Endothelial cell (in vitro differentiated cells): ENCODE data around the gene MAML3. TPM values are rescaled to one million over a fixed set of nuclear protein-coding genes. Genes with fewer than 3 reads are reported as not detected.

Source experiments
- DNase-seq: peaks from one replicate; pipeline ENCODE4 v3.0.0; 2021; ENCODE audit warnings: low spot score
- H3K27ac Mint-ChIP-seq: one replicate; pipeline ENCODE4 v1.8.0; 2021; ENCODE audit warnings: mixed read lengths, inconsistent platforms; ENCODE audit not compliant: unreplicated experiment
- H3K27me3 Mint-ChIP-seq: one replicate; pipeline ENCODE4 v1.8.0; 2021; ENCODE audit warnings: mild to moderate bottlenecking, moderate library complexity, mixed read lengths, inconsistent platforms; ENCODE audit not compliant: unreplicated experiment
- H3K36me3 Mint-ChIP-seq: one replicate; pipeline ENCODE4 v1.8.0; 2021; ENCODE audit warnings: mild to moderate bottlenecking, low read depth, mixed read lengths, inconsistent platforms; ENCODE audit not compliant: unreplicated experiment
- H3K4me1 Mint-ChIP-seq: one replicate; pipeline ENCODE4 v1.8.0; 2021; ENCODE audit warnings: mild to moderate bottlenecking, mixed read lengths, inconsistent platforms; ENCODE audit not compliant: unreplicated experiment
- H3K4me3 Mint-ChIP-seq: one replicate; pipeline ENCODE4 v1.8.0; 2021; ENCODE audit warnings: mild to moderate bottlenecking, mixed read lengths, inconsistent platforms; ENCODE audit not compliant: unreplicated experiment
- H3K9me3 Mint-ChIP-seq: one replicate; pipeline ENCODE4 v1.8.0; 2021; ENCODE audit warnings: mixed read lengths, inconsistent platforms; ENCODE audit not compliant: unreplicated experiment
- total RNA-seq: library from RNA; stranded (reverse); fragmentation: NEBNext Ultra II Directional; extraction: Animal tissue kit (Norgen Biotek cat#: 25700); gene quantifications from one replicate; pipeline ENCODE4 v1.2.1, GENCODE V29; 2021; ENCODE audit not compliant: unreplicated experiment
- TF ChIP-seq, protein P1 (sequence below): fragments of 200-600 bp; sonication (generic); IDR thresholded peaks from one replicate; pipeline ENCODE4 v1.5.0; 2021; ENCODE audit warnings: antibody characterized with exemption; ENCODE audit not compliant: unreplicated experiment

MAML3 gene
- total RNA-seq, 1 donor from 2014 or later, result 31.0 TPM

DNA sequence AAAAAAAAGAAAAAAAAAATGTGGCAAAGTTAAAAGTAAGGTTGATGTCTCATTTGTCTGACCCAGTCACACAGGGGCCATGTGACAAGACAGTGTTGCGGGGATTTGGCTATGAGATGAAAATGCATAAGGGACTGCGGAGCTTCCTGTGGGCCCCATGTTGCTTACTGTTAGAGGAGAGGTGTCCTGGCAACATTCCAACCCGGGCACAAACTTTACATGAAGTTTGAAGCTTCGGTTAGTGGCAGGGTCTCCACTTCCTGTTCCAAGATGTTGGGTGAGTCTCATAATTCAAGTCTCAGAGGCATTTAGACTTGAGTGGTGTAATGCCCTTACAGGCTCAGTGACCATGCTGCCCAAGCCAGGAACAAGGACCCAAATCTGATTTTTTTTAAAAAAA, 111.3 kb downstream of the MAML3 start:
- H3K27me3 Mint-ChIP-seq, result peaks cover 6% of the 10 kb centered on the region
- no peak overlapping the region for H3K27ac Mint-ChIP-seq
- no peak overlapping the region for H3K4me3 Mint-ChIP-seq
- peaks cover 45% of the 10 kb centered on the region for H3K4me1 Mint-ChIP-seq
- TF ChIP-seq, protein P1, sequence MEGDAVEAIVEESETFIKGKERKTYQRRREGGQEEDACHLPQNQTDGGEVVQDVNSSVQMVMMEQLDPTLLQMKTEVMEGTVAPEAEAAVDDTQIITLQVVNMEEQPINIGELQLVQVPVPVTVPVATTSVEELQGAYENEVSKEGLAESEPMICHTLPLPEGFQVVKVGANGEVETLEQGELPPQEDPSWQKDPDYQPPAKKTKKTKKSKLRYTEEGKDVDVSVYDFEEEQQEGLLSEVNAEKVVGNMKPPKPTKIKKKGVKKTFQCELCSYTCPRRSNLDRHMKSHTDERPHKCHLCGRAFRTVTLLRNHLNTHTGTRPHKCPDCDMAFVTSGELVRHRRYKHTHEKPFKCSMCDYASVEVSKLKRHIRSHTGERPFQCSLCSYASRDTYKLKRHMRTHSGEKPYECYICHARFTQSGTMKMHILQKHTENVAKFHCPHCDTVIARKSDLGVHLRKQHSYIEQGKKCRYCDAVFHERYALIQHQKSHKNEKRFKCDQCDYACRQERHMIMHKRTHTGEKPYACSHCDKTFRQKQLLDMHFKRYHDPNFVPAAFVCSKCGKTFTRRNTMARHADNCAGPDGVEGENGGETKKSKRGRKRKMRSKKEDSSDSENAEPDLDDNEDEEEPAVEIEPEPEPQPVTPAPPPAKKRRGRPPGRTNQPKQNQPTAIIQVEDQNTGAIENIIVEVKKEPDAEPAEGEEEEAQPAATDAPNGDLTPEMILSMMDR, result no peak
- DNase-seq, result no peak
- H3K36me3 Mint-ChIP-seq, result peaks cover 4% of the 10 kb centered on the region
- no peaks in the 10 kb centered on the region for H3K9me3 Mint-ChIP-seq

GRCh38 chr4:140038031-140038533, 115.9 kb downstream of the MAML3 start:
- peaks cover 4% of the 10 kb centered on the region for H3K36me3 Mint-ChIP-seq
- H3K27ac Mint-ChIP-seq, result no peak overlapping the region
- H3K4me1 Mint-ChIP-seq, result peaks cover 9% of the 10 kb centered on the region
- TF ChIP-seq, protein P1, result no peak
- peaks cover 2% of the 10 kb centered on the region for H3K27me3 Mint-ChIP-seq
- no peak for DNase-seq
- H3K9me3 Mint-ChIP-seq, result no peaks in the 10 kb centered on the region
- no peak overlapping the region for H3K4me3 Mint-ChIP-seq

- Mint-ChIP-seq H3K27ac (no peak overlapping the region), H3K4me3 (no peak overlapping the region), H3K4me1 (peaks cover 8% of the 10 kb centered on the region), H3K27me3 (peaks cover 2% of the 10 kb centered on the region), H3K9me3 (no peaks in the 10 kb centered on the region), H3K36me3 (peaks cover 4% of the 10 kb centered on the region)
- TF ChIP-seq, protein P1, result no peak
- DNase-seq, result no peak
Measured at GRCh38 chr4:140037353-140038030, 116.5 kb downstream of the MAML3 start.

GRCh38 chr4:140031706-140032105, 122.3 kb downstream of the MAML3 start:
- H3K27me3 Mint-ChIP-seq, result peaks cover 5% of the 10 kb centered on the region
- TF ChIP-seq, protein P1, result no peak
- no peaks in the 10 kb centered on the region for H3K36me3 Mint-ChIP-seq

GRCh38 chr4:140031061-140031460, 122.9 kb downstream of the MAML3 start:
- Mint-ChIP-seq H3K27ac (no peak overlapping the region), H3K9me3 (no peaks in the 10 kb centered on the region), H3K4me3 (no peak overlapping the region), H3K36me3 (no peaks in the 10 kb centered on the region), H3K27me3 (peaks cover 5% of the 10 kb centered on the region), H3K4me1 (peaks cover 30% of the 10 kb centered on the region)
- DNase-seq, result no peak
- TF ChIP-seq, protein P1, result no peak

More at GRCh38 chr4:140031706-140032105, 122.3 kb downstream of the MAML3 start:
- Mint-ChIP-seq H3K27ac (peak overlapping the region; percentile 28), H3K4me1 (peaks cover 34% of the 10 kb centered on the region), H3K9me3 (no peaks in the 10 kb centered on the region), H3K4me3 (no peak overlapping the region)
- DNase-seq, result no peak
